WTC11 (cell line): Measurements from ENCODE around the gene MYO5B.

Experiments used
- CREM ChIP-seq: sonication (generic); formaldehyde crosslinking; IDR thresholded peaks from 2 replicates; pipeline ENCODE4 v1.8.1; 2022; ENCODE audit warnings: mild to moderate bottlenecking, missing genetic modification reagents, moderate library complexity
- CTCF ChIP-seq: fragments of 200-600 bp; IDR thresholded peaks from 2 replicates; pipeline ENCODE4 v1.8.0; 2022; ENCODE audit warnings: antibody characterized with exemption
- JUN ChIP-seq: sonication (generic); formaldehyde crosslinking; IDR thresholded peaks from 2 replicates; pipeline ENCODE4 v1.8.0; 2023; ENCODE audit warnings: mild to moderate bottlenecking, missing genetic modification reagents
- MAX ChIP-seq: sonication (generic); formaldehyde crosslinking; IDR thresholded peaks from 2 replicates; pipeline ENCODE4 v1.8.0; 2022; ENCODE audit warnings: mild to moderate bottlenecking, missing genetic modification reagents
- RORB ChIP-seq: fragments of 250-450 bp; sonication (Bioruptor Pico); IDR thresholded peaks from 2 replicates; pipeline ENCODE4 v1.9.0; 2021; ENCODE audit warnings: mild to moderate bottlenecking
- TF ChIP-seq, protein P1 (sequence below): sonication (generic); formaldehyde crosslinking; IDR thresholded peaks from 2 replicates; pipeline ENCODE4 v1.8.0; 2022; ENCODE audit warnings: missing genetic modification reagents

DNA sequence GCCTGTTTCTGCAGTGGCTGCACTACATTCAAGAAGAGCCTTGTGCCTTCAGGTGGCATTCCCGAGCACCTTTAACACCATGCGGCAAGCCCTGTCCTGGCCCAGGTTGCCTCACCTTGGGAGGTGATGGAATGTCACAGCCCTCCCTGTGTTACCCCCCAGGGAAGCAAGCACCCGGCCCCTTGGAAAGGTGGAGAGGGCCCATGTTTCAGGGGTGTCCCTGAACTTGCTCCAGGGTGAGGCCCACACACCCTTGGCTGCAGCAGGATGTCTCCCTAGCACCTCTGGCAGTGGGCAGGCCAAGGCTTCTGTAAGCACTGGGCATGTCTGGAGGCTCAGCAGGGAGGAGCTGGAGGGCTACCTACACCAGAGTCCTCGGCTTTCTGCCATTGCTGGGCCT, 352.3 kb downstream of the MYO5B start:
- TF ChIP-seq CTCF (no peak), RORB (CRISPR knock-in tag) (no peak), JUN (CRISPR knock-in tag) (no peak), CREM (CRISPR knock-in tag) (no peak), MAX (CRISPR knock-in tag) (no peak)
- TF ChIP-seq, protein P1, sequence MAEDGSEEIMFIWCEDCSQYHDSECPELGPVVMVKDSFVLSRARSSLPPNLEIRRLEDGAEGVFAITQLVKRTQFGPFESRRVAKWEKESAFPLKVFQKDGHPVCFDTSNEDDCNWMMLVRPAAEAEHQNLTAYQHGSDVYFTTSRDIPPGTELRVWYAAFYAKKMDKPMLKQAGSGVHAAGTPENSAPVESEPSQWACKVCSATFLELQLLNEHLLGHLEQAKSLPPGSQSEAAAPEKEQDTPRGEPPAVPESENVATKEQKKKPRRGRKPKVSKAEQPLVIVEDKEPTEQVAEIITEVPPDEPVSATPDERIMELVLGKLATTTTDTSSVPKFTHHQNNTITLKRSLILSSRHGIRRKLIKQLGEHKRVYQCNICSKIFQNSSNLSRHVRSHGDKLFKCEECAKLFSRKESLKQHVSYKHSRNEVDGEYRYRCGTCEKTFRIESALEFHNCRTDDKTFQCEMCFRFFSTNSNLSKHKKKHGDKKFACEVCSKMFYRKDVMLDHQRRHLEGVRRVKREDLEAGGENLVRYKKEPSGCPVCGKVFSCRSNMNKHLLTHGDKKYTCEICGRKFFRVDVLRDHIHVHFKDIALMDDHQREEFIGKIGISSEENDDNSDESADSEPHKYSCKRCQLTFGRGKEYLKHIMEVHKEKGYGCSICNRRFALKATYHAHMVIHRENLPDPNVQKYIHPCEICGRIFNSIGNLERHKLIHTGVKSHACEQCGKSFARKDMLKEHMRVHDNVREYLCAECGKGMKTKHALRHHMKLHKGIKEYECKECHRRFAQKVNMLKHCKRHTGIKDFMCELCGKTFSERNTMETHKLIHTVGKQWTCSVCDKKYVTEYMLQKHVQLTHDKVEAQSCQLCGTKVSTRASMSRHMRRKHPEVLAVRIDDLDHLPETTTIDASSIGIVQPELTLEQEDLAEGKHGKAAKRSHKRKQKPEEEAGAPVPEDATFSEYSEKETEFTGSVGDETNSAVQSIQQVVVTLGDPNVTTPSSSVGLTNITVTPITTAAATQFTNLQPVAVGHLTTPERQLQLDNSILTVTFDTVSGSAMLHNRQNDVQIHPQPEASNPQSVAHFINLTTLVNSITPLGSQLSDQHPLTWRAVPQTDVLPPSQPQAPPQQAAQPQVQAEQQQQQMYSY (CRISPR knock-in tag), result no peak
